Endothelial cell of umbilical vein (primary cell): ENCODE data around the gene SFTA2. TPM values are rescaled to one million over a fixed set of nuclear protein-coding genes. Genes with fewer than 3 reads are reported as not detected.

Experiments
- BruUV-seq: library from RNA; stranded (reverse); fragments of 400-500 nt; replicated peaks from 2 replicates; lab custom pipeline; 2021; lab: Mats Ljungman, UMichigan
- CTCF ChIA-PET: fragments of 300-600, 350-600 bp; sonication (Branson Sonifier 250); formaldehyde crosslinking; loops from one replicate; lab custom pipeline; 2021; ENCODE audit warnings: antibody characterized with exemption, inconsistent platforms; lab: Charles Lee
- POLR2A ChIA-PET: fragments of 300-600, 350-600 bp; sonication (Branson Sonifier 250); formaldehyde crosslinking; loops from one replicate; lab custom pipeline; 2021; ENCODE audit warnings: antibody characterized with exemption, inconsistent platforms; lab: Charles Lee
- DNase-seq: peaks from one replicate; pipeline ENCODE4 v3.0.0-alpha.2; 2011; ENCODE audit warnings: low read depth, low spot score
- FAIRE-seq: peaks from 2 replicates; lab custom pipeline; 2011; peaks lifted over from hg19 to GRCh38; lab: Jason Lieb, UNC
- H2AFZ ChIP-seq: 2 replicates; pipeline ENCODE4 v1.6.0; 2012; ENCODE audit warnings: low read depth, low read length, control low read depth, inconsistent platforms
- H3K27ac ChIP-seq: 2 replicates; pipeline ENCODE4 v1.5.1; 2011; ENCODE audit warnings: low read depth, mild to moderate bottlenecking, control low read depth, low read length, moderate library complexity; ENCODE audit not compliant: insufficient read depth
- H3K27me3 ChIP-seq, 2 experiments: 2 replicates each; pipeline versions ENCODE4 v1.6.0 to v1.6.1; 2011; ENCODE audit warnings: low read length in 2 of 2, mixed read lengths in 1 of 2; ENCODE audit not compliant: control insufficient read depth in 2 of 2, insufficient read depth in 2 of 2
- H3K36me3 ChIP-seq, 2 experiments: 2 replicates in 1 of 2; 3 replicates in 1 of 2; pipeline ENCODE4 v1.5.1; 2011; ENCODE audit warnings: low read length in 2 of 2, mild to moderate bottlenecking in 1 of 2, moderate library complexity in 1 of 2; ENCODE audit not compliant: control insufficient read depth in 2 of 2, insufficient read depth in 2 of 2; ENCODE audit errors: extremely low read depth in 1 of 2
- H3K4me1 ChIP-seq: 3 replicates; pipeline ENCODE4 v1.5.1; 2011; ENCODE audit warnings: mild to moderate bottlenecking, low read length; ENCODE audit not compliant: control insufficient read depth, insufficient read depth; ENCODE audit errors: extremely low read depth
- H3K4me2 ChIP-seq: 2 replicates; pipeline ENCODE4 v1.6.1; 2011; ENCODE audit warnings: low read length, control low read depth, mixed read lengths; ENCODE audit not compliant: insufficient read depth
- H3K4me3 ChIP-seq, 3 experiments: fragments of 200-600 bp in 1 of 3; sonication (generic), shearing (Covaris generic) in 1 of 3; replicated peaks in 1 of 3; 2 replicates each; pipeline ENCODE4 v1.5.1; 2011 to 2016; ENCODE audit warnings: control low read depth in 3 of 3, low read length in 3 of 3, mild to moderate bottlenecking in 2 of 3, inconsistent platforms in 1 of 3, low read depth in 1 of 3, moderate library complexity in 1 of 3; ENCODE audit not compliant: insufficient read depth in 1 of 3
- H3K79me2 ChIP-seq: 2 replicates; pipeline ENCODE4 v1.6.0; 2012; ENCODE audit warnings: low read length, inconsistent platforms; ENCODE audit not compliant: control insufficient read depth, insufficient read depth
- H3K9ac ChIP-seq: replicated peaks from 2 replicates; pipeline ENCODE3; 2011; ENCODE audit warnings: low read length, control low read depth; ENCODE audit not compliant: insufficient read depth; ENCODE audit errors: extremely low read depth
- H3K9me1 ChIP-seq: replicated peaks from 3 replicates; pipeline ENCODE4 v1.6.0; 2011; ENCODE audit warnings: mild to moderate bottlenecking, low read length; ENCODE audit not compliant: control insufficient read depth, insufficient read depth; ENCODE audit errors: extremely low read depth
- H3K9me3 ChIP-seq: replicated peaks from 2 replicates; pipeline ENCODE4 v1.5.1; 2012; ENCODE audit warnings: low read length, inconsistent platforms; ENCODE audit not compliant: control insufficient read depth, insufficient read depth
- H4K20me1 ChIP-seq: replicated peaks from 2 replicates; pipeline ENCODE3; 2011; ENCODE audit warnings: mild to moderate bottlenecking, low read length; ENCODE audit not compliant: control insufficient read depth, insufficient read depth; ENCODE audit errors: extremely low read depth
- EZH2 ChIP-seq: IDR thresholded peaks from 2 replicates; pipeline ENCODE4 v1.6.1; 2012; ENCODE audit warnings: borderline replicate concordance, low read depth, mild to moderate bottlenecking, moderate library complexity, low read length, inconsistent platforms; ENCODE audit not compliant: severe bottlenecking
- FOS ChIP-seq: IDR thresholded peaks from 2 replicates; pipeline ENCODE4 v1.6.1; 2011; ENCODE audit warnings: mild to moderate bottlenecking, low read length, moderate library complexity, borderline replicate concordance; ENCODE audit not compliant: insufficient read depth
- GATA2 ChIP-seq: IDR thresholded peaks from 2 replicates; pipeline ENCODE4 v1.7.0; 2011; ENCODE audit warnings: low read depth, mild to moderate bottlenecking, moderate library complexity, mixed read lengths, low read length; ENCODE audit not compliant: insufficient read length, insufficient read depth
- JUN ChIP-seq: IDR thresholded peaks from 2 replicates; pipeline ENCODE4 v1.6.1; 2011; ENCODE audit warnings: borderline replicate concordance, low read depth; ENCODE audit not compliant: insufficient read length, insufficient read depth
- MYC ChIP-seq: IDR thresholded peaks from one replicate; pipeline ENCODE4 v1.6.1; 2011; ENCODE audit warnings: mild to moderate bottlenecking, low read depth, low read length
- POLR2A ChIP-seq: IDR thresholded peaks from 2 replicates; pipeline ENCODE4 v1.6.1; 2012; ENCODE audit warnings: low read depth, mild to moderate bottlenecking, control low read depth, low read length
- POLR2AphosphoS5 ChIP-seq: IDR thresholded peaks from 2 replicates; pipeline ENCODE4 v1.6.1; 2012; ENCODE audit warnings: low read depth, mild to moderate bottlenecking, control low read depth, low read length, moderate library complexity; ENCODE audit not compliant: insufficient read depth
- dilution Hi-C: fragments of 300-500 bp; cut with MboI; formaldehyde crosslinking; loops from one replicate; pipeline ENCODE4 v1.15.0; 2019; ENCODE audit warnings: low sequenced_read_pairs; ENCODE audit not compliant: extremely low pct_ligation_motif_present
- intact Hi-C: fragments of 100-400 bp; cut with micrococcal nuclease; formaldehyde crosslinking; loops from one replicate; pipeline ENCODE4 v1.10.0; 2022
- polyA plus RNA-seq, 4 experiments: library from polyadenylated mRNA; depleted of rRNA in 3 of 4; stranded (reverse) in 3 of 4; unstranded in 1 of 4; fragments of >200 nt; gene quantifications; 2 replicates each; pipeline versions ENCODE4 v1.2.1 to v1.2.3, GENCODE V29; 2011 to 2012; ENCODE audit warnings: missing spikeins in 1 of 4
- total RNA-seq: library from RNA; stranded (reverse); gene quantifications from 2 replicates; pipeline ENCODE4 v1.2.3, GENCODE V29; 2021
- TF ChIP-seq, protein P1 (sequence below), 2 donors: IDR thresholded peaks; 1 replicate in 1 of 2; 2 replicates in 1 of 2; pipeline ENCODE4 v1.5.1; 2011; ENCODE audit warnings: low read length in 2 of 2, mild to moderate bottlenecking in 2 of 2, moderate library complexity in 2 of 2, control low read depth in 1 of 2, inconsistent platforms in 1 of 2, low read depth in 1 of 2; ENCODE audit not compliant: insufficient read depth in 1 of 2; ENCODE audit errors: extremely low read depth in 1 of 2
- TF ChIP-seq, protein P2 (sequence below): IDR thresholded peaks from 2 replicates; pipeline ENCODE4 v1.6.1; 2011; ENCODE audit not compliant: insufficient read depth, insufficient read length

Gene SFTA2
- total and polyA plus RNA-seq, 2 donors (not counting 3 experiments of a cell fraction or from before 2014, with no cell fraction given), result not detected

DNA sequence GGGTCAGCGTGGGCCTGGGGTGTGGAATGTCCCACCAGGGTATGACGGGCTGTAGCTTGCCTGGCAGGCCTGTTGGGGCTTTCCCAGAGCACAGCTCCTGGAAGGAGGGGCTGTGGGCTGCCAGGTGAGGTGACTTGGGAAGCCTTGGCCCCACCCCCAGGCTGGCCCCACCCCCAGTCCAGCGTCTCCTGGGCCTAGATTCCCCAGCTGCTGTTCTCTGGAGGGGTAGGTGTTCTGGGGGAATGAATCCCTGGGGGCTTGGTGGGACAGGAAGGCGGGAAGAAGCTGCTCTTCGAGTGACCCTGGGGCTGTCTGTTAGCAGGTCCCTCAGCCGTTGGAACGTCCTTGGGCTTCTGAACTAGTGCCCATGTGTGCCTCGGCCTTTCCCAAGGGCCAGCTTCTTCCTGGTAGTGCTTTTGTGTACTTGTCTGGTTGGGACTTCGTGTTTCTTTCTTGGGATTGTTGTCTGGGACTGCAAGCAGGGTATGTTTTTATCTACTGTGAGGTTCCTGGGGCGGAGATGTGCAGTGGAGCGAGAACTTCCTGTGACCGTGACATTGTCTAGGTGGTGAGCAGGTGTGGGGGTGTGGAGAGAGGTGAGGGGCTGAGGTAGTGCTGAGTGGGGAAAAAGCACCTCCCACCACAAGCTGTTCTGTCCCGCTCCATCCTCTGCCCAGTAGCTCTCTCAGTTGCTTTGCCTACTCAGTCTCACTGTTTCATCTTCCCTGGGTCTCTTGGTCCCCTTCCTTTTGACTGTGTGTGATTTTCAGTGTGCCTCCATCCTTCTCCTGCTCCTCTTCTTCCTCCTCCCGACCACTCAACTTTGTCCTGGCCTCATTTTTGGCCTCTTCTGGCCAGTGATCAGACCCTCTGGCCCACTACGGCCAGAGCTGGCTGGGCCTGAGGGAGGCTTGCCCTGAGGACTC, 48.9 kb downstream of the SFTA2 start:
- Histone ChIP-seq H3K4me2 (no peak overlapping the region), H3K4me3 (no peak overlapping the region), H3K9me3 (no peaks in the 10 kb centered on the region), H3K27me3 (peaks cover 0 to 2% of the 10 kb centered on the region in 2 experiments), H3K4me1 (peaks cover under 1% of the 10 kb centered on the region), H4K20me1 (no peaks in the 10 kb centered on the region), H3K27ac (no peak overlapping the region), H2AFZ (no peak overlapping the region), H3K9me1 (no peaks in the 10 kb centered on the region), H3K9ac (no peak overlapping the region), H3K36me3 (no peaks in the 10 kb centered on the region), H3K79me2 (no peaks in the 10 kb centered on the region)
- intact Hi-C loops, result no loop called here
- ChIA-PET CTCF (interaction anchor here (0.6 to 7.0 kb wide), 8 partner anchors 31 to 268 kb away, joined by 3 to 36 read pairs (median 4); partner anchors contain the start of gene VARS2), POLR2A (interaction anchor here (0.6 kb wide), 1 partner anchor 219 kb away, joined by 5 read pairs; no protein-coding TSS in a partner anchor)
- no TSS peak for BruUV-seq
- dilution Hi-C loops, result loop anchor here (25.0 kb wide), 1 partner anchor 146 kb away; the partner anchor contains the start of genes FLOT1 and IER3
- no peak for DNase-seq
- no peak for TF ChIP-seq EZH2
- no peak for TF ChIP-seq MYC
- no peak for TF ChIP-seq POLR2A
- no peak for TF ChIP-seq POLR2AphosphoS5
- TF ChIP-seq, protein P1, sequence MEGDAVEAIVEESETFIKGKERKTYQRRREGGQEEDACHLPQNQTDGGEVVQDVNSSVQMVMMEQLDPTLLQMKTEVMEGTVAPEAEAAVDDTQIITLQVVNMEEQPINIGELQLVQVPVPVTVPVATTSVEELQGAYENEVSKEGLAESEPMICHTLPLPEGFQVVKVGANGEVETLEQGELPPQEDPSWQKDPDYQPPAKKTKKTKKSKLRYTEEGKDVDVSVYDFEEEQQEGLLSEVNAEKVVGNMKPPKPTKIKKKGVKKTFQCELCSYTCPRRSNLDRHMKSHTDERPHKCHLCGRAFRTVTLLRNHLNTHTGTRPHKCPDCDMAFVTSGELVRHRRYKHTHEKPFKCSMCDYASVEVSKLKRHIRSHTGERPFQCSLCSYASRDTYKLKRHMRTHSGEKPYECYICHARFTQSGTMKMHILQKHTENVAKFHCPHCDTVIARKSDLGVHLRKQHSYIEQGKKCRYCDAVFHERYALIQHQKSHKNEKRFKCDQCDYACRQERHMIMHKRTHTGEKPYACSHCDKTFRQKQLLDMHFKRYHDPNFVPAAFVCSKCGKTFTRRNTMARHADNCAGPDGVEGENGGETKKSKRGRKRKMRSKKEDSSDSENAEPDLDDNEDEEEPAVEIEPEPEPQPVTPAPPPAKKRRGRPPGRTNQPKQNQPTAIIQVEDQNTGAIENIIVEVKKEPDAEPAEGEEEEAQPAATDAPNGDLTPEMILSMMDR (IDR thresholded peaks at IDR 0.05; ENCODE audit: extremely low read depth in 1 of 2, insufficient read depth in 1 of 2, low read depth in 1 of 2, low read length in 2 of 2), result no peak
- TF ChIP-seq FOS, result no peak
- TF ChIP-seq, protein P2, sequence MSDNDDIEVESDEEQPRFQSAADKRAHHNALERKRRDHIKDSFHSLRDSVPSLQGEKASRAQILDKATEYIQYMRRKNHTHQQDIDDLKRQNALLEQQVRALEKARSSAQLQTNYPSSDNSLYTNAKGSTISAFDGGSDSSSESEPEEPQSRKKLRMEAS, result no peak
- TF ChIP-seq GATA2, result no peak
- TF ChIP-seq JUN, result no peak
- no peak for FAIRE-seq
